Spleen (tissue), 11 donors: ENCODE data around the gene RABGGTB. TPM values are rescaled to one million over a fixed set of nuclear protein-coding genes. Genes with fewer than 3 reads are reported as not detected.

ENCODE experiments used
- DNase-seq: peaks from one replicate; pipeline ENCODE4 v3.0.0-alpha.2; 2020
- H3K27ac ChIP-seq, 8 donors: fragments of 200-600 bp; sonication (generic) in 7 of 8; 1 replicate in 4 of 8; 2 replicates in 4 of 8; pipeline versions ENCODE4 v1.5.0 to v1.8.0; 2016 to 2021; ENCODE audit warnings: inconsistent platforms in 4 of 8, mild to moderate bottlenecking in 4 of 8, moderate library complexity in 1 of 8
- H3K27me3 ChIP-seq, 7 donors: fragments of 200-600 bp; sonication (generic) in 6 of 7; replicated peaks in 1 of 7; 1 replicate in 4 of 7; 2 replicates in 3 of 7; pipeline versions ENCODE4 v1.5.0 to v1.8.0; 2016 to 2021; ENCODE audit warnings: inconsistent platforms in 3 of 7, mild to moderate bottlenecking in 1 of 7
- H3K36me3 ChIP-seq, 6 donors: fragments of 200-600 bp; sonication (generic) in 5 of 6; 1 replicate in 4 of 6; 2 replicates in 2 of 6; pipeline versions ENCODE4 v1.5.0 to v1.8.0; 2016 to 2021; ENCODE audit warnings: inconsistent platforms in 2 of 6
- H3K4me1 ChIP-seq, 6 donors: fragments of 200-600 bp; sonication (generic) in 5 of 6; 1 replicate in 3 of 6; 2 replicates in 3 of 6; pipeline versions ENCODE4 v1.5.0 to v1.8.0; 2016 to 2021; ENCODE audit warnings: inconsistent platforms in 3 of 6
- H3K4me3 ChIP-seq, 8 donors: fragments of 200-600 bp; sonication (generic) in 7 of 8; 1 replicate in 4 of 8; 2 replicates in 4 of 8; pipeline versions ENCODE4 v1.5.0 to v1.8.0; 2016 to 2021; ENCODE audit warnings: inconsistent platforms in 4 of 8, mild to moderate bottlenecking in 4 of 8, moderate library complexity in 2 of 8
- H3K9me3 ChIP-seq, 8 donors: fragments of 200-600 bp; sonication (generic) in 7 of 8; 1 replicate in 4 of 8; 2 replicates in 4 of 8; pipeline versions ENCODE4 v1.5.0 to v1.8.0; 2016 to 2021; ENCODE audit warnings: inconsistent platforms in 4 of 8
- CTCF ChIP-seq, 11 experiments: fragments of 200-600 bp in 7 of 11; fragments of 450-650 bp in 4 of 11; sonication (generic) in 4 of 11; IDR thresholded peaks in 8 of 11; conservative IDR thresholded peaks in 3 of 11; 1 replicate in 7 of 11; 2 replicates in 4 of 11; pipeline versions ENCODE4 v1.4.0 to v1.8.0; 2016 to 2021; ENCODE audit warnings: antibody characterized with exemption in 11 of 11, inconsistent platforms in 4 of 11, mild to moderate bottlenecking in 1 of 11
- POLR2A ChIP-seq, 3 donors: fragments of 450-650 bp; IDR thresholded peaks; one replicate each; pipeline ENCODE4 v1.5.1; 2017; ENCODE audit warnings: antibody characterized with exemption in 3 of 3, mild to moderate bottlenecking in 1 of 3
- POLR2AphosphoS5 ChIP-seq, 3 donors: sonication (generic); formaldehyde crosslinking; IDR thresholded peaks; one replicate each; pipeline ENCODE4 v1.5.1; 2017; ENCODE audit warnings: antibody characterized with exemption in 3 of 3
- whole genome bisulfite sequencing, 5 donors: extraction: QIAGEN DNeasy Blood & Tissue Kit in 3 of 5; methylation state at CpG; one replicate each; pipeline versions ENCODE4 v1.1.5 to v1.1.7; 2013 to 2018; 5-methylcytosine and 5-hydroxymethylcytosine counted together
- intact Hi-C: fragments of 100-400 bp; cut with DNase I; formaldehyde crosslinking; loops from one replicate; pipeline ENCODE4 v1.15.0; 2023; ENCODE audit warnings: low total_unique reads
- polyA plus RNA-seq, 3 donors: library from polyadenylated mRNA; stranded (reverse); fragments of 200-250 nt; gene quantifications; one replicate each; pipeline ENCODE4 v1.2.1, GENCODE V29; 2013
- total RNA-seq, 7 donors: library from RNA; depleted of rRNA in 3 of 7; stranded (reverse); fragments of >200 nt in 3 of 7; fragmentation: NEBNext Ultra II Directional in 4 of 7; extraction: Animal tissue kit (Norgen Biotek cat#: 25700) in 4 of 7; gene quantifications; one replicate each; pipeline versions ENCODE4 v1.1.0 to v1.2.1, GENCODE V29; 2016 to 2021
- donor health status: healthy with polysubstance abuse.
- donor health status: DM: no; HTN: no; CAD: no; lungs with moderate emphysema.
- donor health status: DM: no; HTN: no; CAD: no.
- donor health status: Bipolar disorder and iron deficiency.
- donor health status: healthy.
- donor health status: DM: no; HTN: no; CAD: no.
- donor health status: DM: yes; HTN: yes; CAD: no.

RABGGTB gene
- total and polyA plus RNA-seq, 10 donors = 55.2 to 94.8 (median 75.9) TPM

DNA sequence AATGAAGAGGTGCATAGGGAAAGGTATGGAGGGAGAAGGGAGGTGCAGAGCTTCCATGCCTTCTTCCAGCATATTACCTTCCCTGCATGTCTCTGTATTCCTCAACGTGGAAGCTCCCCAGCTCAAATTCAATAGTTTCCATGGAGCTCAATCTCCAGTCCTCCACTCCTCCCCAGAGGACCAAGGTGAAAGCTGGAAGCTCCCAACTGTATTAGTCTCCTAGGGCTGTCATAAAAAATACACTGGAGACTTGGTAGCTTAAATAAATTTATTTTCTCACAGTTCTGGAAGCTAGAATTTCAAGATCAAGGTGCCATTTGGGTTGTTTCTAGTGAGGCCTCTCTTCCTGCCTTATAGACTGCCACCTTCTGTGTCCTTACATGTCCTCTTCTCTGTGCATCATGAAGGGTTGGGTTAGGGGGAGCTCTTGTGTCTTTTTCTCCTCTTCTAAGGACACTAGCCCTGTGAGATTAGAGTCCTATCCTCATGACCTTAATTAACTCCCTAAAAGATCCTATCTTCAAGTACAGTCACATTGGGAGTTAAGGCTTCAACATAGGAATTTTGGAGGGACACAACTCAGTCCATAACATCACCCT is 21.9 kb upstream of the RABGGTB start:
- Histone ChIP-seq H3K27me3 (no peaks in the 10 kb centered on the region), H3K9me3 (no peaks in the 10 kb centered on the region), H3K4me3 (no peak overlapping the region), H3K4me1 (no peaks in the 10 kb centered on the region), H3K36me3 (peaks cover 0 to 35% (median 6%) of the 10 kb centered on the region in 6 donors), H3K27ac (no peak overlapping the region)
- no peak for DNase-seq
- 76 to 96% (median 93%) methylated on average over 1 of the region's 1 CpG for WGBS, 5 donors
- no peak for TF ChIP-seq POLR2A (IDR thresholded peaks at IDR 0.05)
- TF ChIP-seq CTCF (IDR thresholded peaks at IDR 0.05 in 8 of 11, conservative IDR thresholded peaks at IDR 0.05 in 3 of 11) = no peak
- no peak for TF ChIP-seq POLR2AphosphoS5 (IDR thresholded peaks at IDR 0.05)
- intact Hi-C loops = no loop called here

GRCh38 chr1:75765697-75766355 is 20.2 kb upstream of the RABGGTB start:
- Histone ChIP-seq H3K4me3 (no peak overlapping the region), H3K9me3 (no peaks in the 10 kb centered on the region), H3K4me1 (no peaks in the 10 kb centered on the region), H3K27me3 (no peaks in the 10 kb centered on the region), H3K36me3 (peaks cover 0 to 34% (median 6%) of the 10 kb centered on the region in 6 donors), H3K27ac (no peak overlapping the region)
- no peak for TF ChIP-seq CTCF (IDR thresholded peaks at IDR 0.05 in 8 of 11, conservative IDR thresholded peaks at IDR 0.05 in 3 of 11)
- TF ChIP-seq POLR2A (IDR thresholded peaks at IDR 0.05) = no peak
- no peak for TF ChIP-seq POLR2AphosphoS5 (IDR thresholded peaks at IDR 0.05)
- no peak for DNase-seq
- intact Hi-C loops = no loop called here
- 94 to 100% (median 97%) methylated on average over 1 of the region's 1 CpG for WGBS, 5 donors

- no peak overlapping the region for H3K27ac ChIP-seq
- no peaks in the 10 kb centered on the region for H3K4me1 ChIP-seq
- intact Hi-C loops = no loop called here
- WGBS, 5 donors = 87 to 100% (median 96%) methylated on average over 1 of the region's 1 CpG
- H3K27me3 ChIP-seq = no peaks in the 10 kb centered on the region
- no peak for TF ChIP-seq CTCF (IDR thresholded peaks at IDR 0.05 in 8 of 11, conservative IDR thresholded peaks at IDR 0.05 in 3 of 11)
- no peak for TF ChIP-seq POLR2A (IDR thresholded peaks at IDR 0.05)
- TF ChIP-seq POLR2AphosphoS5 (IDR thresholded peaks at IDR 0.05) = no peak
- no peaks in the 10 kb centered on the region for H3K9me3 ChIP-seq
- no peak overlapping the region for H3K4me3 ChIP-seq
- peaks cover 0 to 12% (median under 1%) of the 10 kb centered on the region in 6 donors for H3K36me3 ChIP-seq
- no peak for DNase-seq
These were observed 18.0 kb upstream of the RABGGTB start for GRCh38 chr1:75768016-75768415.

DNA sequence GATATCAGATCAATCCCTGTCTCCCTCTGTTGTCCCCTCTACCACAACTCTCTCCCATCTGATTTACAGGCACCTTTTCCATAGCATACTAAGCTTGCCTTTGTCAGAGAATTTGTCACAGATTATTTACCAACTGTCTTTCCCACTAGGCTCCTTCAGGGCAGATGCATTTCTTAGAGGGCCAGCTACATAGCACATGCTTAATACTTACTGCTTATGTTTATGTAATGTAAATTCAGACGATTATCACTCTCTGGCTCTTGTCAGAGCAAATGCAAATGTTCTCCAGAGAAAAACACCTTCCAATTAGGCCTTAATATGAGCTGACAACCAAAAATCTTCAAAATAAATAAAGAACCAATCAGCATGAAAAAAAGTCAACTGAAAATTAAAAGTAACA is 15.3 kb upstream of the RABGGTB start:
- Histone ChIP-seq H3K4me1 (no peaks in the 10 kb centered on the region), H3K36me3 (no peaks in the 10 kb centered on the region), H3K9me3 (no peaks in the 10 kb centered on the region), H3K27me3 (no peaks in the 10 kb centered on the region), H3K27ac (no peak overlapping the region), H3K4me3 (no peak overlapping the region)
- no peak for DNase-seq
- WGBS, 5 donors = 77 to 85% (median 84%) methylated on average over 1 of the region's 1 CpG
- no peak for TF ChIP-seq POLR2AphosphoS5 (IDR thresholded peaks at IDR 0.05)
- TF ChIP-seq POLR2A (IDR thresholded peaks at IDR 0.05) = no peak
- TF ChIP-seq CTCF (IDR thresholded peaks at IDR 0.05 in 8 of 11, conservative IDR thresholded peaks at IDR 0.05 in 3 of 11) = no peak
- intact Hi-C loops = no loop called here
